ENCODE results near the gene IDH3G. TPM values are rescaled to one million over a fixed set of nuclear protein-coding genes. Genes with fewer than 3 reads are reported as not detected.

The IDH3G gene
- total RNA-seq, 2 experiments from 2014 or later: 45.9 to 51.5 TPM

- POLR2A ChIA-PET: no interaction called here
- Mint-ChIP-seq H3K27ac (no peak overlapping the region), H3K9me3 (no peaks in the 10 kb centered on the region), H3K4me3 (no peak overlapping the region), H3K36me3 (no peaks in the 10 kb centered on the region), H3K4me1 (ENCODE audit: low read depth) (no peaks in the 10 kb centered on the region), H3K27me3 (no peaks in the 10 kb centered on the region)
- intact Hi-C loops (cut with micrococcal nuclease): no loop called here
- DNase-seq: no peak
- CTCF ChIA-PET: no interaction called here
Measured at GRCh38 chrX:153806999-153807575, 12.9 kb upstream of the IDH3G start.

- H3K36me3 Mint-ChIP-seq: no peaks in the 10 kb centered on the region
- no peak for DNase-seq
- ChIA-PET POLR2A (no interaction called here), CTCF (no interaction called here)
- H3K9me3 Mint-ChIP-seq: no peaks in the 10 kb centered on the region
- no peak overlapping the region for H3K4me3 Mint-ChIP-seq
- intact Hi-C loops (cut with micrococcal nuclease): no loop called here
- no peaks in the 10 kb centered on the region for H3K4me1 Mint-ChIP-seq (ENCODE audit: low read depth)
- H3K27ac Mint-ChIP-seq: no peak overlapping the region
- no peaks in the 10 kb centered on the region for H3K27me3 Mint-ChIP-seq
Measured at GRCh38 chrX:153805436-153805835, 11.3 kb upstream of the IDH3G start.

- intact Hi-C loops (cut with micrococcal nuclease): no loop called here
- Mint-ChIP-seq H3K4me3 (no peak overlapping the region), H3K27ac (no peak overlapping the region), H3K27me3 (no peaks in the 10 kb centered on the region), H3K36me3 (no peaks in the 10 kb centered on the region), H3K9me3 (no peaks in the 10 kb centered on the region), H3K4me1 (ENCODE audit: low read depth) (no peaks in the 10 kb centered on the region)
- POLR2A ChIA-PET: no interaction called here
- no peak for DNase-seq
- CTCF ChIA-PET: interaction anchor here (1.4 kb wide), 1 partner anchor 142 kb away, joined by 4 read pairs; no protein-coding TSS in a partner anchor
Measured at GRCh38 chrX:153804621-153805020, 10.4 kb upstream of the IDH3G start.

DNA sequence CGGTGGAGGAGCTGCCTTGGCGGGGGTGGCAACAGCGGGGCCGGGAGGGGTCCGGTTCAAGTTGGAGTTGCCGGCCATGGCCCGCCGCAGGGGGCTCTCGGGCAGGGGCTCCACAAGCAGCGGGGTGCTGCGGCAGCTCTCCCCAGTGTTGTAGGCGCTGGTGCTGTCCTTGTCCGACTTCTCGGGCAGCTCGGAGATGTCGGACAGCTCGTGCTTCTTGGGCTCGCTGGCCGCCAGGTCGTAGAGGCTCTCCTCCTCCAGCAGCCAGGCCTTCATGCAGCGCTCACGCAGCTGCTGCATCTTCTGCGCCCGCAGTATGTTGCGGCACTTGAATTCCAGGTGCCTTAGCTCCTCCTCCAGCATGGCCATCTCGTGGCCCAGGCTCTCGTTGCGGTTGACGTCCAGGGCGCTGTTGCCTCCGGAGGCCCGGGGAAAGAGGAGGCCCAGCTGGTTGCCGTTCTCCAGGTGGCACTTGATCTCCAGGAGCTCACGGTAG is 10.0 kb upstream of the IDH3G start:
- Mint-ChIP-seq H3K27me3 (no peaks in the 10 kb centered on the region), H3K9me3 (no peaks in the 10 kb centered on the region), H3K27ac (no peak overlapping the region), H3K4me3 (no peak overlapping the region), H3K4me1 (ENCODE audit: low read depth) (no peaks in the 10 kb centered on the region), H3K36me3 (no peaks in the 10 kb centered on the region)
- intact Hi-C loops (cut with micrococcal nuclease): no loop called here
- ChIA-PET CTCF (interaction anchor here (1.4 kb wide), 1 partner anchor 143 kb away, joined by 4 read pairs; no protein-coding TSS in a partner anchor), POLR2A (no interaction called here)
- DNase-seq: no peak

DNA sequence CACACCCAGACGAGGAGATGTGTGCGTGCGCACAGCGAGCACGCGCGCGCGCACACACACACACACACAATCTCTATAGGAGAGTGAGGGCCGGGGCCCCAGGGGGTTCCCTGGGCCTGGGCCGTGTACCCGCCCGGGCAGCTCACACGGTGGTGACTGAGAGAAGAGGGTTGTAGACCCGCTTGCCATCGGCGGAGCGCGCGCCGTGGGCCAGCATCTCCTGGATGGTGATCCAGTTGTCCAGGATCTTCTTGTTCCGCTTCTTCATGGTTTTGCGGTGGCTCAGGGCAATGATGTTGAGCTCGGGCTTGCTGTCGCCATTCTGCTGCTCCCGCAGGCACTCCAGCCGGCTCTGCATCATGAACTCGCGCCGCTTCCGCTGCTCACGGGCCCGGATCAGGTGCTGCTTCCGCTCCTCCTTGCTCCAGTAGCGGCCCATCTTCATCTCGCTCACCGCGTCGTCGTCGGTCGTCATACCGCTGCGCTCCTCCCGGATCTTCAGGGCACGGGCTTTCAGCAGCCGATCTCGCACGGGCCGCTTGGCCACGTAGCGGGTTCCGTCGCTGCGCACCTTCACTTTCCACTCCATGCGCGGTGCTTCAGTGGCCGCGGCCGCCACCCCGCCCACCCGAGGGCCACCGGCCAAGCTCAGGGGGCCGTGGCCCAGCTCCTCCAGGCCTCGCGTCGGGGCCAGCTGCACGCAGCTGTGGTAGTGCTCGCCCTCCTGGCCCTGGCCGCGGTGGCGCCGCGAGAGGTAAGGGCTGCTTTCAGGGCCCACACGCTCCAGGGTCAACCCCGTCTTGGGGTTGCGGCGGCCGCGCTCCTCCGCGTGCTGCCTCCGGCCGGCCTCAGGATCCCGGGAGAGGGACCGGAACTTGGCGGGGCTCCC is 9.3 kb upstream of the IDH3G start:
- Mint-ChIP-seq H3K27ac (no peak overlapping the region), H3K4me1 (ENCODE audit: low read depth) (no peaks in the 10 kb centered on the region), H3K36me3 (no peaks in the 10 kb centered on the region), H3K27me3 (no peaks in the 10 kb centered on the region), H3K9me3 (no peaks in the 10 kb centered on the region), H3K4me3 (no peak overlapping the region)
- no peak for DNase-seq
- intact Hi-C loops (cut with micrococcal nuclease): no loop called here
- CTCF ChIA-PET: interaction anchor here (1.4 kb wide), 1 partner anchor 143 kb away, joined by 4 read pairs; no protein-coding TSS in a partner anchor
- POLR2A ChIA-PET: no interaction called here

- Mint-ChIP-seq H3K4me1 (ENCODE audit: low read depth) (no peaks in the 10 kb centered on the region), H3K27ac (no peak overlapping the region), H3K9me3 (no peaks in the 10 kb centered on the region), H3K27me3 (no peaks in the 10 kb centered on the region), H3K4me3 (no peak overlapping the region), H3K36me3 (no peaks in the 10 kb centered on the region)
- intact Hi-C loops (cut with micrococcal nuclease): no loop called here
- CTCF ChIA-PET: no interaction called here
- POLR2A ChIA-PET: no interaction called here
- no peak for DNase-seq
Measured at GRCh38 chrX:153802513-153803045, 8.4 kb upstream of the IDH3G start.

DNA sequence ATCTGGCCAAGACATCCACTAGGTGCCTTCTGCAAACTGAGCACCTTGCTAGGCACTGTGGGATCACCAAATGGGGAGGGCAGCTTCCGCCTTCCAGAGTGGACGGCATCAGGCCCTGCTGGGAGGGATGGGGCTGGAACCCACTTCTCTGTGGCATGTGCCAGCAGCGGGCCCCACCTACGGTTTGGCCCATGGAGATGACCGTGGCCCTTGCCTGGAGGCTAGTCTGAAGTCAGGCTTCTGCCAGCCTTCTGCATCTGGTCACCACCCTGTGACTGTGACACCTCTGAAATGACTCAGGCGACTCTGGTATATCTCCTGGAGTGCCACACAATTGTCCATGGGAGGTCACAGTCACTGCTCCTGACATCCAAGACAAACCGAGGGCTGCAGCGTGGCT is 7.5 kb upstream of the IDH3G start:
- H3K27me3 Mint-ChIP-seq: no peaks in the 10 kb centered on the region
- intact Hi-C loops (cut with micrococcal nuclease): no loop called here
- POLR2A ChIA-PET: no interaction called here

GRCh38 chrX:153800746-153801145 is 6.6 kb upstream of the IDH3G start:
- peaks cover 11% of the 10 kb centered on the region for H3K4me1 Mint-ChIP-seq (ENCODE audit: low read depth)
- no peak overlapping the region for H3K4me3 Mint-ChIP-seq
- CTCF ChIA-PET: no interaction called here
- no peaks in the 10 kb centered on the region for H3K9me3 Mint-ChIP-seq
- H3K27ac Mint-ChIP-seq: no peak overlapping the region
- no peaks in the 10 kb centered on the region for H3K27me3 Mint-ChIP-seq
- intact Hi-C loops (cut with micrococcal nuclease): no loop called here
- POLR2A ChIA-PET: no interaction called here
- peaks cover 5% of the 10 kb centered on the region for H3K36me3 Mint-ChIP-seq
- no peak for DNase-seq

More for the DNA sequence above, 7.5 kb upstream of the IDH3G start:
- Mint-ChIP-seq H3K36me3 (no peaks in the 10 kb centered on the region), H3K4me1 (ENCODE audit: low read depth) (peaks cover 2% of the 10 kb centered on the region), H3K9me3 (no peaks in the 10 kb centered on the region), H3K27ac (no peak overlapping the region), H3K4me3 (no peak overlapping the region)
- DNase-seq: no peak
- CTCF ChIA-PET: no interaction called here

- Mint-ChIP-seq H3K4me3 (no peak overlapping the region), H3K27ac (no peak overlapping the region), H3K36me3 (peaks cover 5% of the 10 kb centered on the region), H3K27me3 (no peaks in the 10 kb centered on the region), H3K9me3 (no peaks in the 10 kb centered on the region), H3K4me1 (ENCODE audit: low read depth) (peaks cover 11% of the 10 kb centered on the region)
- ChIA-PET POLR2A (no interaction called here), CTCF (no interaction called here)
- intact Hi-C loops (cut with micrococcal nuclease): no loop called here
- no peak for DNase-seq
Measured at GRCh38 chrX:153800177-153800722, 6.1 kb upstream of the IDH3G start.

DNA sequence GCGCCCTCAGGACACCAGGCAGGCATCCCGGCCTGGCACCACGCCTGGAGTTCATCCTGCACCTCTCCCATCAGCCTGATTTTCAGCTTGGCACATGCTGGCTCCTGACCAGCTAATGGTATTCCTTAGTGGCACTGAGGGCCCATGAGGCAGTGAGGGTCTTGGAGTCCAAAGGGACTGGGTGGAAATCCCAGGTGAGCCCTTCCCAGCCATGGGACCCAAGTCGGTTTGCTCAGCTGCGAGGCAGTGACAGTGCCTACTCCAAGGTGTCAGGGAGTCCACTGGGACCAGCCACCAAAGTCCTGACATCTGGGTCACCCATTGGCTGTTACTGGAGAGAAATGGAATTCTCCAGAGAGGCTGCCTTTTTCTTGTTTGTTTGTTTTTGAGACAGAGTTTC is 5.2 kb upstream of the IDH3G start:
- intact Hi-C loops (cut with micrococcal nuclease): loop anchor here (10.0 kb wide), 3 partner anchors 75 to 325 kb away; partner anchors contain the start of genes ABCD1, BCAP31, HAUS7 and L1CAM
- H3K27ac Mint-ChIP-seq: no peak overlapping the region
- H3K27me3 Mint-ChIP-seq: no peaks in the 10 kb centered on the region
- CTCF ChIA-PET: no interaction called here
- no peak for DNase-seq
- POLR2A ChIA-PET: no interaction called here
- peaks cover 11% of the 10 kb centered on the region for H3K4me1 Mint-ChIP-seq (ENCODE audit: low read depth)
- H3K4me3 Mint-ChIP-seq: no peak overlapping the region
- H3K36me3 Mint-ChIP-seq: peaks cover 5% of the 10 kb centered on the region
- no peaks in the 10 kb centered on the region for H3K9me3 Mint-ChIP-seq

GRCh38 chrX:153797415-153798015 is 3.3 kb upstream of the IDH3G start:
- ChIA-PET CTCF (interaction anchor here (0.6 kb wide), 1 partner anchor 510 kb away, joined by 3 read pairs; no protein-coding TSS in a partner anchor), POLR2A (no interaction called here)
- peaks cover 5% of the 10 kb centered on the region for H3K36me3 Mint-ChIP-seq
- no peak for DNase-seq
- intact Hi-C loops (cut with micrococcal nuclease): loop anchor here (10.0 kb wide), 3 partner anchors 73 to 323 kb away; partner anchors contain the start of genes ABCD1, BCAP31, HAUS7 and L1CAM
- H3K27ac Mint-ChIP-seq: no peak overlapping the region
- no peaks in the 10 kb centered on the region for H3K9me3 Mint-ChIP-seq
- H3K4me3 Mint-ChIP-seq: no peak overlapping the region
- H3K4me1 Mint-ChIP-seq (ENCODE audit: low read depth): peaks cover 18% of the 10 kb centered on the region
- no peaks in the 10 kb centered on the region for H3K27me3 Mint-ChIP-seq

All from activated CD4-positive, alpha-beta memory T cell treated with anti-CD3 and anti-CD28 coated beads for 36 hours (primary cell).